GM12891 (cell line): Measurements from ENCODE around the gene GDPD5.
A peak's percentile ranks its signal among the peaks of the same experiment; 100 is the strongest.

ENCODE experiments used
- DNase-seq: peaks from one replicate; pipeline ENCODE4 v3.0.0; 2011; ENCODE audit warnings: low spot score; ENCODE audit not compliant: insufficient read length
- FAIRE-seq: peaks from 2 replicates; lab custom pipeline; 2011; peaks lifted over from hg19 to GRCh38; lab: Jason Lieb, UNC
- PAX5 ChIP-seq: IDR thresholded peaks from 2 replicates; pipeline ENCODE4 v1.6.1; 2011; ENCODE audit warnings: low read length, moderate library complexity, mild to moderate bottlenecking; ENCODE audit not compliant: insufficient read depth, severe bottlenecking
- POLR2A ChIP-seq: IDR thresholded peaks from 2 replicates; pipeline ENCODE4 v1.6.1; 2011; ENCODE audit warnings: low read depth, low read length, control low read depth
- POLR2AphosphoS5 ChIP-seq: IDR thresholded peaks from 2 replicates; pipeline ENCODE4 v1.6.1; 2011; ENCODE audit warnings: low read depth, low read length, control low read depth
- POU2F2 ChIP-seq: IDR thresholded peaks from 2 replicates; pipeline ENCODE4 v1.6.1; 2011; ENCODE audit warnings: low read depth, mild to moderate bottlenecking, control low read depth, low read length, moderate library complexity
- SPI1 ChIP-seq: IDR thresholded peaks from 2 replicates; pipeline ENCODE4 v1.6.1; 2011; ENCODE audit warnings: low read depth, low read length, control low read depth
- TAF1 ChIP-seq: IDR thresholded peaks from 2 replicates; pipeline ENCODE4 v1.6.1; 2011; ENCODE audit warnings: low read depth, low read length, control low read depth

The GDPD5 gene

GRCh38 chr11:75548595-75549272, 23.0 kb upstream of the GDPD5 start:
- no peak for TF ChIP-seq TAF1
- TF ChIP-seq POU2F2, result no peak
- TF ChIP-seq POLR2AphosphoS5, result no peak
- no peak for FAIRE-seq
- no peak for DNase-seq

DNA sequence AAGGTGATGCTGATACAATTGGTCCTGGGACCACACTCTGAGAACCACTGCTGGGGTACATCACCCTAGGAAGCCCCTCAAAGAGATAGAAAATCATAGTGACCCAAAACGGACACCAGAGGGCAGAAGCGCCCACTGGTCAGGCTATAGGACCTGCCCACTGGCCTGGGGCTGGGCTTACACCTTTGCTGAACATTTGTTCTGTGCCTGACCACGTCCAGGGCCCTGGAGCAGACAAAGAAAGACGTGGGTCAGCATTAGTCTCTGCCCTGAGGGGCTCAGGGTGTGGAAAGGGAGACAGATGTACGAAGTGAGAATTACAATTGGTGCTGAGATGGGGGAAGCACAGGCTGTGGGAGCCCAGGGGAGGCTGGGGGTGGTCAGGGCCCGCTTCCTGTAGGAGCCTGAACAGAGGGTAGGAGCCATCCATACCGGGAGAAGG, 21.9 kb upstream of the GDPD5 start:
- DNase-seq (no peak), FAIRE-seq (no peak)
- no peak for TF ChIP-seq POLR2AphosphoS5
- no peak for TF ChIP-seq SPI1
- TF ChIP-seq POLR2A, result no peak

GRCh38 chr11:75547177-75547576, 21.4 kb upstream of the GDPD5 start:
- TF ChIP-seq TAF1 (no peak), POU2F2 (no peak), PAX5 (no peak), POLR2AphosphoS5 (no peak), POLR2A (no peak), SPI1 (no peak)
- no peak for DNase-seq
- no peak for FAIRE-seq

DNA sequence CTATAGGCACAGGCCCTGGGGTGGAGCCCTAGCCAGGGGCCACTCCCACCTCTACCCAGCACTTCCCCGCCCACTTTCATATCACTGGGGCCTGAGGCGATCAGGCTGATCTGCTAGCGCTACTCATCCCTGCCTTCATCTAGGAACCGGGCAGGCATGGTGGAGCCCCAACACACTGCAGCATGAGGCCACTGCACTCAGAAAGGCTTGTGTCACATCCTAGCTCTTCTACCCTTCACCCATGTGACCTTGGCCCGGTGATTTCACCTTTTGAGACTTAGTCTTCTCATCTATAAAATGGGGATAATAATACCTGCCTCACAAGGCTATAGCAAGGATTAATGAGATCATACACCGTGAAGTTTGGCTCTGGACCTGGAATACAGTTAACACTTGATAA, 18.1 kb upstream of the GDPD5 start:
- TF ChIP-seq TAF1 (no peak), SPI1 (no peak), PAX5 (no peak), POLR2AphosphoS5 (no peak), POLR2A (no peak), POU2F2 (no peak)
- no peak for FAIRE-seq
- no peak for DNase-seq

- no peak for TF ChIP-seq POLR2AphosphoS5
- TF ChIP-seq POLR2A, result no peak
- TF ChIP-seq PAX5, result no peak
- TF ChIP-seq TAF1, result no peak
- TF ChIP-seq SPI1, result no peak
- no peak for TF ChIP-seq POU2F2
- FAIRE-seq, result no peak
- no peak for DNase-seq
Observed at GRCh38 chr11:75542088-75542438, 16.3 kb upstream of the GDPD5 start.

DNA sequence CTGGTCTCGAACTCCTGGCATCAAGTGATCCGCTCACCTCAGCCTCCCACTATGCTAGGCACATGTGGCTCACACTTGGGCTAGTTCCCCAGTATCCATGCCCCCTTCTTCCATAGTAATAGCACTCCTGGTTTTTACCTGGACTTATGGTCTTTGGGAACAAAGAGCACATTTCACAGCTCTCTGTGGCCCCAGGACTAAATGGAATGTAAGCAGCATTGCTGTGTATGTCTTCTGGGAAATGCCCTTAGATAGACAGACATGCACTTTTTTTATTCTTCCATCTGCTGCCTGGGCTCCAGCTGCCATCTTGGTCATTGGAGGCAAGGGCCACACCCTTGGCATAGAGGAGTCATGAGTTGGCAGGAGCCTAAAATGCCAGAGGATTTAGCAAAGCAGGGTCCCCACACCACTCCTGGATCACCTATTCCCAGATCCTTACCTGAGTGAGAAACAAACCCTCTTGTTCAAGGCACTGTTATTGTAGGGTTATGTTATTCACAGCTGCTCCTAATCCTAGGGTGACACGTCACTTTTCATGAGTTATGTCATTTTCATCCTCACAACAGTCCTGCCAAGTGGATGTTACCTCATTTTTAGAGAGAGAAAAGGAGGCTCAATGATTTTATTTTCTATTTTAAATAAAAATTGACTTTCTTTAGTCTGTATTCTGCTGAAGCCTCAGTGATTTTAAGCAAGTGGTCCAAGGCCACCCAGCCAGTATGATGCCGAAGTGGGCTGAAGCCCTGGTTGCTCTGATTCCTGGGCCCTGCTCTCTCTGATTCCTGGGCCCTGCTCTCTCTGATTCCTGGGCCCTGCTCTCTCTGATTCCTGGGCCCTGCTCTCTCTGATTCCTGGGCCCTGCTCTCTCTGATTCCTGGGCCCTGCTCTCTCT, 15.7 kb upstream of the GDPD5 start:
- FAIRE-seq (no peak), DNase-seq (no peak)
- TF ChIP-seq POLR2A (no peak), POLR2AphosphoS5 (no peak), PAX5 (no peak), POU2F2 (no peak), TAF1 (no peak), SPI1 (no peak)

DNA sequence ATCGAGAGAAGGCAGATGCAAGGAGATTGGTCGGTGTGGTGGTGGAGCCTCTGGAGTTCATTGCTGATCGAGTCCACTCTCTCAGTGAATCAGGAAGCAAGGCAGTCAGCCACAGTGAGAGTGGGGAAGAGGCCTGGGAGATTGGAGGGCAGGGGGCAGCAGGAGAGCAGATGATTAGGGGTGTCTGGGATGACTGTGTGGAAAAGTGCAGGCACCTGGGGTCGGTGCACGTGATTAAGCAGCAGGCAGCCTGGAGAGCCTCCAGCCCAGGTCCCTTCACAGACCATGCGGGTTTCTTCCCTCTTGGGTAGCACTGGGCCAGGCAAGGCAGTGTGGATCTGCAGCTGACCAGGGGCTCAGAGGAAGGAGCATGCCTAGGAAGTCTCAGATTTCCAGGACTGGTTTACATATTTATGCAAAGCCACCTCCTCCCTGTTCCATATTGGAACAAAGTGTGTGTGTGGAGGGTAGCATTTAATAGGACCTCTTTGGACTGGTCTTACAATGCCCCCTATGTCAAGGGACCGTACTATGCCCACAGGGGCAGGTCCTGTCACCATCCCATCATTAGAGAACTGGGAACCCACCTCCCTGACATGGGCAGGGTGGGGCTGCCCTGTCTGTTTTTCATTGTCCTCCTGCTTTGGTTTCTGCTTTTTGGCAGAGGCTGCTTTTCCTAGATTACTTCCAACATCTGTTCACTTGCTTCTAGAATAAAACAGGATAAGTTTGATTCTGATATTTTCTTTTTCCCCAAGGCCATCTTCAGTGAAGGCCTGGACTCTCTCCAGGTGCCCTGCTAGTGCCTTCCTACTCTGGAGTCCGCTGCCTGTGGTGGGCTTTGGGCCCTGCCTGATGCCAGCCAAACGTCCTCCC, 14.0 kb upstream of the GDPD5 start:
- DNase-seq (no peak), FAIRE-seq (no peak)
- TF ChIP-seq SPI1 (no peak), POU2F2 (no peak), POLR2AphosphoS5 (no peak), POLR2A (no peak), PAX5 (no peak), TAF1 (no peak)

DNA sequence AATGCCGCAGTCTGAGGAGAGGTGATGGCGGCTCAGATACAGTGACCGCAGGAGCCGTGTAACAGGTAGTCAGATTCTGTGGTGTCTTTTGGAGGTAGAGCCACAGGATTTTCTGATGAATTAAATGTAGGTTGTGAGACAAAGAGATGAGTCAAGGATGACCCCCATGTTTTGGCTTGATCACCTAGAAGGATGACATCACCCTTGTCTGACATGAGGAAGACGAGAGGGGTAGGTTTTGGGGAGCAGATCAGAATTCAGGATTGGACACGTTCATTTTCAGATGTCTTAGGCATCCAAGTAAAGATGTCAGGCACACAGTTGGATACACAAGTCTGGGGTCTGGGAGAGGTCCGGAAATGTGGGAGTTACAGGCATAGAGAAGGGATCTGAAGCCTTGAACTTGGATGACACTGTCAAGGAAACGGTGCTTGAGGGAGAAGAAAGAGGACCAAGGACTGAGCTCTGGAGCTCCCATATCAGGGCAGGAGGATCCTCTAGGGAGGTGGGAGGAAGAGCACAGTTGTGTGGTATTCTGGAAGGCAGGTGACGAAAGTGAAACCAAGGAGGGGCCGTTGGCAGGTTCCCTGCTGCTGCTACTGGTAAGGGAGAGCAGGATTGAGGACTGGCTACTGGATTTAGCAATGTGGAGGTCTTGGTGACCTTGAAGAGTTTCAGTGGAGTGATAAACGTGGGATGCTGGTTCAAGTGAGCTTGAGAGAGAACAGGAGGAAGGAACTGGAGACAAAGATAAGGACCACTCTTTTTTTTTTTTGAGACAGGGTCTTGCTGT, 12.6 kb upstream of the GDPD5 start:
- TF ChIP-seq POU2F2 (no peak), SPI1 (no peak), POLR2AphosphoS5 (no peak)
- DNase-seq (no peak), FAIRE-seq (peak; percentile 48)

GRCh38 chr11:75537740-75538139, 12.0 kb upstream of the GDPD5 start:
- TF ChIP-seq TAF1 (no peak), POU2F2 (no peak), PAX5 (no peak), SPI1 (no peak), POLR2A (no peak), POLR2AphosphoS5 (no peak)
- no peak for FAIRE-seq
- DNase-seq, result no peak
